GM23248 (cell line): ENCODE data around the gene WNK2.

ENCODE experiments used
- EZH2 ChIP-seq: fragments of 200-600 bp; sonication (generic); IDR thresholded peaks from 2 replicates; pipeline ENCODE4 v1.6.1; 2018; ENCODE audit warnings: antibody characterized with exemption, mild to moderate bottlenecking; ENCODE audit not compliant: insufficient read depth, poor library complexity, severe bottlenecking
- EZH2phosphoT487 ChIP-seq: fragments of 200-600 bp; sonication (generic); IDR thresholded peaks from 2 replicates; pipeline ENCODE4 v1.6.1; 2018; ENCODE audit warnings: antibody characterized with exemption, moderate library complexity, mild to moderate bottlenecking, low read depth; ENCODE audit not compliant: insufficient read depth

DNA sequence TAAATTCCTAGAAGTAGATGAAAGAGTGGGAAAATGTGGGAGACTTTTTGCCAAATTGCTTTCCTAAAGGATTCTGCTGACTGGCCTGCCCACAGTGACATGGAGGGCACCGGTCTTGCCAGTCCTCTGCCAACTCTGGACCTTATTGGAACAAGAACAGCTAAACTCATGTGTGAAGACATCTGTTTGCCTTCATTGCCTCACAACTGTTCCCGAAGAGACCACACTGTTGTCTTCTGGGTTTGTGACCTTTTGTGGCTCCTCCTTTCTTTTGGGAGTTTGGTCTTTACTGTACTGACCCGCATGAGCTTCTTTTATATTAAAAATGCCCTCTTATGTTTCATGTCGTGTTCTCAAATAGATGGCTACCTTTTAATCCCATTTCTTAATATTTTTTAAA is 16.1 kb upstream of the WNK2 start:
- TF ChIP-seq EZH2phosphoT487 (no peak), EZH2 (no peak)
